H1 (cell line): ENCODE measurements around the gene TBCB. TPM values are rescaled to one million over a fixed set of nuclear protein-coding genes. Genes with fewer than 3 reads are reported as not detected.

Source experiments
- CTCF ChIA-PET: fragments of 300-600 bp; sonication (Branson Sonifier 250); formaldehyde crosslinking; loops from one replicate; lab custom pipeline; 2021; ENCODE audit not compliant: partially characterized antibody; lab: Charles Lee
- POLR2A ChIA-PET: fragments of 300-600 bp; sonication (Branson Sonifier 250); formaldehyde crosslinking; loops from one replicate; lab custom pipeline; 2021; ENCODE audit warnings: inconsistent platforms; ENCODE audit not compliant: partially characterized antibody; lab: Charles Lee
- DNase-seq, 2 experiments: peaks; one replicate each; pipeline versions ENCODE4 v3.0.0 to v3.0.0-alpha.2; 2010 to 2022; ENCODE audit warnings: low spot score in 2 of 2, low read depth in 1 of 2, mixed read lengths in 1 of 2
- FAIRE-seq: peaks from 2 replicates; lab custom pipeline; 2011; peaks lifted over from hg19 to GRCh38; lab: Jason Lieb, UNC
- H2AFZ ChIP-seq: 2 replicates; pipeline ENCODE4 v1.8.1; 2012; ENCODE audit warnings: low read length, inconsistent platforms
- H2AK5ac ChIP-seq: 2 replicates; pipeline ENCODE4 v1.6.1; 2013; ENCODE audit warnings: low read depth, low read length
- H2BK120ac ChIP-seq: replicated peaks from 2 replicates; pipeline ENCODE3; 2013; ENCODE audit warnings: low read depth, low read length, inconsistent platforms
- H2BK12ac ChIP-seq: 2 replicates; pipeline ENCODE4 v1.6.1; 2013; ENCODE audit warnings: low read depth, low read length
- H2BK15ac ChIP-seq: 2 replicates; pipeline ENCODE4 v1.6.1; 2013; ENCODE audit warnings: low read length
- H2BK20ac ChIP-seq: 2 replicates; pipeline ENCODE4 v1.6.1; 2013; ENCODE audit warnings: low read length
- H2BK5ac ChIP-seq: 2 replicates; pipeline ENCODE4 v1.6.1; 2013; ENCODE audit warnings: low read depth, low read length
- H3K14ac ChIP-seq: 2 replicates; pipeline ENCODE4 v1.6.1; 2013; ENCODE audit warnings: inconsistent platforms; ENCODE audit not compliant: insufficient read length
- H3K18ac ChIP-seq: 2 replicates; pipeline ENCODE4 v1.6.1; 2013; ENCODE audit warnings: low read length; ENCODE audit errors: extremely low read depth
- H3K23ac ChIP-seq: 2 replicates; pipeline ENCODE4 v1.6.1; 2013; ENCODE audit warnings: inconsistent platforms; ENCODE audit not compliant: insufficient read length
- H3K23me2 ChIP-seq: 2 replicates; pipeline ENCODE4 v1.6.1; 2013; ENCODE audit warnings: low read depth, low read length
- H3K27ac ChIP-seq: 2 replicates; pipeline ENCODE4 v1.6.1; 2011; ENCODE audit warnings: low read depth, low read length, inconsistent platforms
- H3K27me3 ChIP-seq, 4 experiments: replicated peaks in 1 of 4; 1 replicate in 1 of 4; 2 replicates in 3 of 4; pipeline versions ENCODE4 v1.6.1 to v1.8.1; 2011 to 2013; ENCODE audit warnings: low read length in 3 of 4, mild to moderate bottlenecking in 3 of 4, inconsistent platforms in 2 of 4, mixed read lengths in 2 of 4, moderate library complexity in 1 of 4; ENCODE audit not compliant: control insufficient read depth in 3 of 4, insufficient read depth in 3 of 4; ENCODE audit errors: extremely low read depth in 1 of 4
- H3K36me3 ChIP-seq, 4 experiments: 2 replicates each; pipeline versions ENCODE4 v1.6.1 to v1.8.1; 2011 to 2013; ENCODE audit warnings: mild to moderate bottlenecking in 4 of 4, low read length in 3 of 4, moderate library complexity in 2 of 4, control low read depth in 1 of 4, inconsistent platforms in 1 of 4; ENCODE audit not compliant: insufficient read depth in 4 of 4, control insufficient read depth in 2 of 4
- H3K4ac ChIP-seq: replicated peaks from 2 replicates; pipeline ENCODE3; 2013; ENCODE audit warnings: low read length, low read depth, mixed read lengths, inconsistent platforms; ENCODE audit not compliant: insufficient read length
- H3K4me1 ChIP-seq, 4 experiments: replicated peaks in 1 of 4; 1 replicate in 1 of 4; 2 replicates in 3 of 4; pipeline versions ENCODE4 v1.6.1 to v1.8.1; 2011 to 2013; ENCODE audit warnings: low read length in 3 of 4, inconsistent platforms in 2 of 4, mixed read lengths in 1 of 4; ENCODE audit not compliant: insufficient read depth in 4 of 4, control insufficient read depth in 3 of 4
- H3K4me2 ChIP-seq, 2 experiments: 2 replicates each; pipeline versions ENCODE4 v1.6.1 to v1.8.1; 2011 to 2013; ENCODE audit warnings: low read depth in 2 of 2, low read length in 2 of 2, control low read depth in 1 of 2, inconsistent platforms in 1 of 2, mild to moderate bottlenecking in 1 of 2; ENCODE audit not compliant: insufficient read depth in 1 of 2
- H3K4me3 ChIP-seq, 4 experiments: fragments of 200-600, 300-600 bp in 1 of 4; sonication (generic), shearing (Covaris generic), sonication (Bioruptor Twin) in 1 of 4; 2 replicates each; pipeline versions ENCODE4 v1.5.1 to v1.8.1; 2011 to 2016; ENCODE audit warnings: low read length in 4 of 4, low read depth in 3 of 4, control low read depth in 2 of 4, inconsistent platforms in 2 of 4, mild to moderate bottlenecking in 2 of 4, mixed read lengths in 1 of 4, moderate library complexity in 1 of 4; ENCODE audit not compliant: insufficient read depth in 2 of 4; ENCODE audit errors: extremely low read depth in 1 of 4
- H3K56ac ChIP-seq: replicated peaks from 2 replicates; pipeline ENCODE3; 2013; ENCODE audit warnings: low read depth, mild to moderate bottlenecking, mixed read lengths, low read length, inconsistent platforms; ENCODE audit not compliant: insufficient read length
- H3K79me1 ChIP-seq: 2 replicates; pipeline ENCODE4 v1.6.1; 2013; ENCODE audit warnings: low read depth, low read length, control low read depth
- H3K79me2 ChIP-seq, 2 experiments: 2 replicates each; pipeline versions ENCODE4 v1.6.1 to v1.8.1; 2012 to 2013; ENCODE audit warnings: low read length in 2 of 2, mild to moderate bottlenecking in 2 of 2, inconsistent platforms in 1 of 2; ENCODE audit not compliant: insufficient read depth in 2 of 2, control insufficient read depth in 1 of 2
- H3K9ac ChIP-seq, 4 experiments: replicated peaks in 1 of 4; 1 replicate in 1 of 4; 2 replicates in 3 of 4; pipeline versions ENCODE4 v1.6.1 to v1.8.1; 2011 to 2013; ENCODE audit warnings: low read depth in 3 of 4, low read length in 3 of 4, control low read depth in 2 of 4, mild to moderate bottlenecking in 2 of 4, moderate library complexity in 2 of 4, inconsistent platforms in 1 of 4; ENCODE audit errors: extremely low read depth in 1 of 4
- H3K9me3 ChIP-seq, 2 experiments: 2 replicates each; pipeline versions ENCODE4 v1.6.1 to v1.8.1; 2012 to 2013; ENCODE audit warnings: mild to moderate bottlenecking in 2 of 2, moderate library complexity in 2 of 2, control low read depth in 1 of 2, inconsistent platforms in 1 of 2, low read depth in 1 of 2, low read length in 1 of 2, mixed read lengths in 1 of 2; ENCODE audit not compliant: insufficient read depth in 2 of 2
- H4K20me1 ChIP-seq, 2 experiments: replicated peaks in 1 of 2; 2 replicates each; pipeline versions ENCODE3 to v1.8.1; 2011 to 2013; ENCODE audit warnings: inconsistent platforms in 2 of 2, low read length in 2 of 2, mild to moderate bottlenecking in 1 of 2; ENCODE audit not compliant: insufficient read depth in 2 of 2, control insufficient read depth in 1 of 2
- H4K5ac ChIP-seq: 2 replicates; pipeline ENCODE4 v1.6.1; 2013; ENCODE audit warnings: low read length, low read depth, mixed read lengths, inconsistent platforms; ENCODE audit not compliant: insufficient read length
- H4K8ac ChIP-seq: 2 replicates; pipeline ENCODE4 v1.8.0; 2013; ENCODE audit warnings: mild to moderate bottlenecking, moderate library complexity, low read length, inconsistent platforms; ENCODE audit not compliant: insufficient read depth; ENCODE audit errors: extremely low read depth
- H4K91ac ChIP-seq: replicated peaks from 2 replicates; pipeline ENCODE3; 2013; ENCODE audit warnings: low read length, mixed read lengths, inconsistent platforms; ENCODE audit not compliant: insufficient read length
- EZH2 ChIP-seq: fragments of 200-600 bp; sonication (generic); IDR thresholded peaks from 2 replicates; pipeline ENCODE4 v1.7.1; 2012; ENCODE audit warnings: low read depth, mild to moderate bottlenecking, moderate library complexity, low read length, inconsistent platforms; ENCODE audit not compliant: severe bottlenecking
- MAFK ChIP-seq: IDR thresholded peaks from 2 replicates; pipeline ENCODE4 v1.6.1; 2012; ENCODE audit warnings: low read depth, mild to moderate bottlenecking, improper control_type of control experiment, low read length
- PHF8 ChIP-seq: fragments of 200-600 bp; sonication (generic); conservative IDR thresholded peaks from 2 replicates; pipeline ENCODE4 v1.7.1; 2012; ENCODE audit warnings: low read depth, mild to moderate bottlenecking, inconsistent platforms, low read length, moderate library complexity
- SAP30 ChIP-seq: fragments of 300-600 bp; sonication (generic); IDR thresholded peaks from 2 replicates; pipeline ENCODE4 v1.7.1; 2012; ENCODE audit warnings: low read length, moderate library complexity, mild to moderate bottlenecking, inconsistent platforms; ENCODE audit not compliant: insufficient read depth, insufficient replicate concordance
- SIX5 ChIP-seq: IDR thresholded peaks from 2 replicates; pipeline ENCODE4 v1.6.1; 2011; ENCODE audit warnings: mild to moderate bottlenecking, low read depth, low read length
- TBP ChIP-seq: IDR thresholded peaks from 2 replicates; pipeline ENCODE4 v1.6.1; 2011; ENCODE audit warnings: low read depth, low read length, improper control_type of control experiment
- WGBS, 2 experiments: shearing (Covaris generic) in 1 of 2; methylation state at CpG; one replicate each; pipeline versions ENCODE4 v1.1.6 to v1.1.7; 2013 to 2015; ENCODE audit warnings: low lambda C conversion rate in 2 of 2, mixed read lengths in 2 of 2, inconsistent platforms in 1 of 2, low coverage in 1 of 2, missing lambda C conversion rate in 1 of 2; ENCODE audit not compliant: insufficient replicate concordance in 2 of 2, insufficient coverage in 1 of 2, insufficient read length in 1 of 2; ENCODE audit errors: extremely low coverage in 1 of 2, missing lambda C conversion rate in 1 of 2; 5-methylcytosine and 5-hydroxymethylcytosine counted together
- polyA plus RNA-seq, 7 experiments: library from polyadenylated mRNA; depleted of rRNA in 3 of 7; stranded (reverse) in 5 of 7; unstranded in 2 of 7; fragments of >200 nt in 5 of 7; fragments of 200-250 nt in 2 of 7; gene quantifications; 1 replicate in 5 of 7; 2 replicates in 1 of 7; 4 replicates in 1 of 7; pipeline versions ENCODE4 v1.2.1 to v1.2.3, GENCODE V29; 2011 to 2013; ENCODE audit warnings: missing spikeins in 2 of 7, mixed read lengths in 2 of 7
- total RNA-seq: library from RNA; stranded (reverse); fragmentation: NEBNext Ultra II Directional; extraction: Animal tissue kit (Norgen Biotek cat#: 25700); gene quantifications from 2 replicates; pipeline ENCODE4 v1.2.1, GENCODE V29; 2021
- TF ChIP-seq, protein P1 (sequence below): IDR thresholded peaks from 2 replicates; pipeline ENCODE4 v1.6.1; 2012; ENCODE audit warnings: low read length, inconsistent platforms

TBCB gene
- total and polyA plus RNA-seq, 2 of the 8 experiments (the other 6 are each of a cell fraction or from before 2014, with no cell fraction given), result 153 to 286 TPM

DNA sequence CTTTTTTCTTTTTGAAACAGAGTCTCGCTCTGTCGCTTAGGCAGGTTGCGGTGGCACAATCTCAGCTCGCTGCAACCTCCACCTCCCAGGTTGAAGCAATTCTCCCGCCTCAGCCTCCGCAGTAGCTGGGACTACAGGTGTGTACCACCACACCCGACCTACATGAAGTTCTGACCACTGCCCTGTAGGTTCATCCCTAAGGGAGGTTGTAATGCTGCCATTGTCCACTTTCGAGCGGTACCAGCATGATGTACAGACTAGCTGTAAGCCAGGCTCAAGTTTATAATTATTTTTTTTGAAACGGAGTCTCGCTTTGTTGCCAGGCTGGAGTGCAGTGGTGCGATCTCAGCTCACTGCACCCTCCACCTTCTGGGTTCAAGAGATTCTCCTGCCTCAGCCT, 48.5 kb downstream of the TBCB start:
- no peak overlapping the region for H2AFZ ChIP-seq
- H3K4me1 ChIP-seq, result peaks cover 0 to 8% (median 4%) of the 10 kb centered on the region in 4 experiments; a peak in 3 of 7 replicates
- no peak overlapping the region for H3K27ac ChIP-seq
- H2BK12ac ChIP-seq, result no peak overlapping the region
- H3K79me1 ChIP-seq, result no peaks in the 10 kb centered on the region; the same call in 1 of the 2 replicates
- TF ChIP-seq TBP, result no peak
- TF ChIP-seq SAP30, result no peak
- TF ChIP-seq, protein P1, sequence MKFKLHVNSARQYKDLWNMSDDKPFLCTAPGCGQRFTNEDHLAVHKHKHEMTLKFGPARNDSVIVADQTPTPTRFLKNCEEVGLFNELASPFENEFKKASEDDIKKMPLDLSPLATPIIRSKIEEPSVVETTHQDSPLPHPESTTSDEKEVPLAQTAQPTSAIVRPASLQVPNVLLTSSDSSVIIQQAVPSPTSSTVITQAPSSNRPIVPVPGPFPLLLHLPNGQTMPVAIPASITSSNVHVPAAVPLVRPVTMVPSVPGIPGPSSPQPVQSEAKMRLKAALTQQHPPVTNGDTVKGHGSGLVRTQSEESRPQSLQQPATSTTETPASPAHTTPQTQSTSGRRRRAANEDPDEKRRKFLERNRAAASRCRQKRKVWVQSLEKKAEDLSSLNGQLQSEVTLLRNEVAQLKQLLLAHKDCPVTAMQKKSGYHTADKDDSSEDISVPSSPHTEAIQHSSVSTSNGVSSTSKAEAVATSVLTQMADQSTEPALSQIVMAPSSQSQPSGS, result no peak
- TF ChIP-seq EZH2, result no peak
- TF ChIP-seq SIX5, result no peak
- TF ChIP-seq MAFK, result no peak
- TF ChIP-seq PHF8, result no peak
- no peak overlapping the region for H2BK20ac ChIP-seq
- H4K8ac ChIP-seq, result no peak overlapping the region
- no peaks in the 10 kb centered on the region for H3K27me3 ChIP-seq
- 0 out of 2 replicates have a peak overlapping the region, but pooled peaks have one; percentile 72 for H2BK15ac ChIP-seq
- peaks cover 2% of the 10 kb centered on the region; the same call in 1 of the 2 replicates for H3K23me2 ChIP-seq
- H3K56ac ChIP-seq, result no peak overlapping the region
- H2BK120ac ChIP-seq, result no peak overlapping the region
- H3K23ac ChIP-seq, result no peak overlapping the region
- no peak overlapping the region for H3K9ac ChIP-seq
- ChIA-PET CTCF (interaction anchor here (0.8 to 13.5 kb wide), 3 partner anchors 14 to 36 kb away, joined by 4 to 157 read pairs (median 4); partner anchors contain the start of gene CAPNS1), POLR2A (interaction anchor here (0.7 to 7.9 kb wide), 5 partner anchors 13 to 155 kb away, joined by 3 to 45 read pairs (median 4); partner anchors contain the start of genes COX7A1 and SYNE4)
- H3K9me3 ChIP-seq, result no peaks in the 10 kb centered on the region
- no peak overlapping the region for H3K4ac ChIP-seq
- FAIRE-seq, result no peak
- H4K91ac ChIP-seq, result no peak overlapping the region
- no peak overlapping the region for H2AK5ac ChIP-seq
- no peaks in the 10 kb centered on the region; a peak in 1 of 4 replicates for H3K79me2 ChIP-seq
- DNase-seq, result no peak
- no peak overlapping the region for H4K5ac ChIP-seq
- no peak overlapping the region for H3K18ac ChIP-seq
- no peak overlapping the region for H3K14ac ChIP-seq
- no peak overlapping the region for H3K4me2 ChIP-seq
- WGBS, 2 experiments, result 95% methylated on average over 12 of the region's 12 CpGs; no CpG with 5 or more reads in 1 of the 2 experiments
- no peak overlapping the region for H2BK5ac ChIP-seq
- H3K4me3 ChIP-seq, result no peak overlapping the region
- no peaks in the 10 kb centered on the region for H3K36me3 ChIP-seq
- H4K20me1 ChIP-seq, result no peaks in the 10 kb centered on the region
